D341Med (cell line): Measurements from ENCODE around the gene KAT6B.

Experiments
- DNase-seq: peaks from one replicate; pipeline ENCODE4 v3.0.0; 2012; ENCODE audit warnings: low spot score

The KAT6B gene

GRCh38 chr10:75014516-75015230, 188.3 kb downstream of the KAT6B start:
- no peak for DNase-seq

- no peak for DNase-seq
These were observed 189.0 kb downstream of the KAT6B start for GRCh38 chr10:75015442-75015841.

GRCh38 chr10:75016325-75016724, 189.9 kb downstream of the KAT6B start:
- no peak for DNase-seq

DNA sequence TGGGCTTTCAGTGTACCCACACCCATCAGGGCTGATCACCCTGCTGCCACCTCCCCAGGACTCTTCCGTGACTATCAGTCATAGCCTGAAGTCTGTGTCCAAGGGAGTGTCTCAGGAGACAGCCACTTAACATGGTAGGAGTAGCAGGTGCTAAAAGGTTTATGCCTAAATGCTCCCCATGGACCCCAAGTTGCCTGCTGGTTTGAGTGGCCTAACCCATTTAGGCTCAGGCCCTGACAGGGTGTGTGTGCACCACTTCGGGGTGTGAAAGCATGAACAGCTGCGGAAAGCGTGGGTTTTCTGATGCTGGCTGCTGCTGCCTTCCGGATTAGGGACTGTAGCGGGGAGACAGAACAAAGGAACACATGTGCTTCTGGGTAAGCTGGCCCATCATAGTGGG, 191.9 kb downstream of the KAT6B start:
- DNase-seq: peak; percentile 38

DNA sequence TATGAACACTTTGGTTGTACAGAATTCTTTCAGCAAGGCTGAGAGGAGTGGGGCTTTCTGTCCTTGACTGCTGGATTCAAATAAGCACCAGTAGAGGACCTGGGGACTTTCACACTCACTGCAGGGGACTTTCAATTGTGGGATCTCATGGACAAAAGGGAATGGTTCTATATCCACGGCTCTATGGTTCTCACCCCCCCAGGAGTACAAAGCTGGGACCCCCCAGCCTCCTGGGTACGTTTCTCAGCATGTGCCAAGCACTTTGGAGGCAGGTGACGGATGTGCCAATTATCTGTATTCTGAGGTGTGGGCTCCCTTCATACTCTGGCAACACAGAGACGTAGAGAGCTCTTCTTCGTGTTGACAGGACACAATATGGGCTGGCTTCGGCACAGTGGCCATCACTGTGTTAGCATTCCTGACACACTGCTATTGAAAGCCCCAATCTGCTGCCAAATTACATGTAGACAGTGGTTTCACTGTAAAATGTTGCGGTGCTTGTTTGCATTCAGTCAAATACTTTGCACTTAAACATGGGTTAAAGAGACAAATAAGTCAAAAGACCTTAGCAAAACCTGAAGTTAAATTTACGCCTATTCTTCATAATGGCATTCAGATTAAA, 192.4 kb downstream of the KAT6B start:
- DNase-seq: no peak

GRCh38 chr10:75019370-75019769, 193.0 kb downstream of the KAT6B start:
- no peak for DNase-seq

GRCh38 chr10:75020168-75020567, 193.8 kb downstream of the KAT6B start:
- no peak for DNase-seq

DNA sequence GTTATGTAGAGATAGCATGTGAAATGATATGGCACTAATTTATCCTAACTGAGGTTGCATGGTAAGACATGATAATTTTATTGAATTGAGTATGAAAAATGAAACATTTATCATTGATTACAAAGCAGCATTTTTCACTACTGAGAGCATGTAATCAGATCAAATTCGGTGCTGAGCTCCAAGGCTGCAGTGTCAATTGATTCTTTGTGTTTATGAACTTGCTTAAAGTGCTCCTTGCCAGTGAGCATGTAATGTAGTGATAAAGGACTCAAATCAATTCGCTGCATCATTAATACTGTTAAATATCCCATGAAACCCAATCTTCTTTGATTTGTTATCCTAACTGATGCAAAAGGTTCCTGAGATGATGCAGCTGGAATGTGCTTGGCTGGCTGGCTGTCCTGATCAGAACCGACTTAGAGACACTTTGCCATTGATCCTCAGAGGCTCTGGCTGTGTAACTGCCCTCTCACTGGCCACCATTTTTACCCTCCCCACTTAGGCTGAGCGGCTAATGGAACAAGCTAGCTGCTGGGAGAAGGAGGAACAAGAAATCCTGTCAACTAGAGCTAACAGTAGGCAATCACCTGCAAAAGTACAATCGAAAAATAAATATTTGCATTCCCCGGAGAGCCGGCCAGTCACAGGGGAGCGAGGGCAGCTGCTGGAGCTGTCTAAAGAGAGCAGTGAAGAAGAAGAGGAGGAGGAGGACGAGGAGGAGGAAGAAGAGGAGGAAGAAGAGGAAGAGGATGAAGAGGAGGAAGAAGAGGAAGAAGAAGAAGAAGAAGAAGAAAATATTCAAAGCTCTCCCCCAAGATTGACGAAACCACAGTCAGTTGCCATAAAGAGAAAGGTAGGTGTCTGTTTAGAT, 195.2 kb downstream of the KAT6B start:
- no peak for DNase-seq

GRCh38 chr10:75023074-75023473, 196.7 kb downstream of the KAT6B start:
- no peak for DNase-seq

DNA sequence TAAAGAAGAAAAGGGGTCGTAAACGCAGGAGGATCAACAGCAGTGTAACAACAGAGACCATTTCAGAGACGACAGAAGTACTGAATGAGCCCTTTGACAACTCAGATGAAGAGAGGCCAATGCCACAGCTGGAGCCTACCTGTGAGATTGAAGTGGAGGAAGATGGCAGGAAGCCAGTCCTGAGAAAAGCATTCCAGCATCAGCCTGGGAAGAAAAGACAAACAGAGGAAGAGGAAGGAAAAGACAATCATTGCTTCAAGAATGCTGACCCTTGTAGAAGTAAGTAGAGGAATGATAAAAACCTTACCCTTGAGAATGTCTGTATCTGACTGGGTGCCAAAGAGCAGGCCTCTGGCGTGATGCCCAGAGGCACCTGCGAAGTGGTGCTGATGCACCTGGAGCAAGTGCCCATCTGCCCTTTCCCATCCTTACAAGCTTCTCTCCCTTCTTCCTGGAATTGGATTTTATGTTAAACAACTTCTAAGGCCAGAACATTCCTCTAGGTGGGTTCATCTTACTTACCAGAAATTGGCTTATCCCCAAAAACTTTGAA, 198.6 kb downstream of the KAT6B start:
- DNase-seq: no peak

- DNase-seq: no peak
These were observed 201.6 kb downstream of the KAT6B start for GRCh38 chr10:75028049-75028448.

DNA sequence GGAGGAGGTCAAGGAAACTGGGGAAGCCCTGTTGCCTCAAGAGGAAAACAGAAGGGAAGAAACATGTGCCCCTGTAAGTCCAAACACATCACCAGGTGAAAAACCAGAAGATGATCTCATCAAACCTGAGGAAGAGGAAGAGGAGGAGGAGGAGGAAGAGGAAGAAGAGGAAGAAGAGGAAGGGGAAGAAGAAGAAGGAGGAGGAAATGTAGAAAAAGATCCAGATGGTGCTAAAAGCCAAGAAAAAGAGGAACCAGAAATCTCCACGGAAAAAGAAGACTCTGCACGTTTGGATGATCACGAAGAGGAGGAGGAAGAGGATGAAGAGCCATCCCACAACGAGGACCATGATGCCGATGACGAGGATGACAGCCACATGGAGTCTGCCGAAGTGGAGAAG, 202.3 kb downstream of the KAT6B start:
- DNase-seq: no peak

DNA sequence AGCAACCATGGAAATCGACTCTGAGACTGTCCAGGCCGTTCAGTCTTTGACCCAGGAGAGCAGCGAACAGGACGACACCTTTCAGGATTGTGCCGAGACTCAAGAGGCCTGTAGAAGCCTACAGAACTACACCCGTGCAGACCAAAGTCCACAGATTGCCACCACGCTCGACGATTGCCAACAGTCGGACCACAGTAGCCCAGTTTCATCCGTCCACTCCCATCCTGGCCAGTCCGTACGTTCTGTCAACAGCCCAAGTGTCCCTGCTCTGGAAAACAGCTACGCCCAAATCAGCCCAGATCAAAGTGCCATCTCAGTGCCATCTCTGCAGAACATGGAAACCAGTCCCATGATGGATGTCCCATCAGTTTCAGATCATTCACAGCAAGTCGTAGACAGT, 203.0 kb downstream of the KAT6B start:
- DNase-seq: no peak

GRCh38 chr10:75029857-75030256, 203.5 kb downstream of the KAT6B start:
- no peak for DNase-seq

DNA sequence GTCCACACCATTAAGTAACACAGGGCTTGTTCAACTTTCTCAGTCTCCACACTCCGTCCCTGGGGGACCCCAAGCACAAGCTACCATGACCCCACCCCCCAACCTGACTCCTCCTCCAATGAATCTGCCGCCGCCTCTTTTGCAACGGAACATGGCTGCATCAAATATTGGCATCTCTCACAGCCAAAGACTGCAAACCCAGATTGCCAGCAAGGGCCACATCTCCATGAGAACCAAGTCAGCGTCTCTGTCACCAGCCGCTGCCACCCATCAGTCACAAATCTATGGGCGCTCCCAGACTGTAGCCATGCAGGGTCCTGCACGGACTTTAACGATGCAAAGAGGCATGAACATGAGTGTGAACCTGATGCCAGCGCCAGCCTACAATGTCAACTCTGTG, 204.0 kb downstream of the KAT6B start:
- no peak for DNase-seq

DNA sequence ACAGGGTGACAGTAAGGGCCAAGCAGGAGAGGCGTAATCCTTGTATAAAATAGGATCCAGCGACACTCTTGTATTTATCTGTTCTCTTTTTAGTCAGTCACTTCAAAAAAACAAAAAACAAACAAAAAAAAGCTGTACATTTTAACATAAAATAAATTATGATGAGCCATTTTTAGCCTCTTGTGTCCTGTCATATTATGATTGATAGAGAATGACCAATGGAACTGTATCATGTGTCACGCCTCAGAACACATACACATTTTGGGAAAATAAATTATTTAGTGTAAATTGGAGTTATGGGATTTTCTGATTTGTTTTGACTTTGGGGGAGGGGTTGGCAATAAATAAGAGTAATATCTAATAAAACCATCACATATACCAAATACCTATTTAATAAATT, 205.7 kb downstream of the KAT6B start:
- DNase-seq: no peak

DNA sequence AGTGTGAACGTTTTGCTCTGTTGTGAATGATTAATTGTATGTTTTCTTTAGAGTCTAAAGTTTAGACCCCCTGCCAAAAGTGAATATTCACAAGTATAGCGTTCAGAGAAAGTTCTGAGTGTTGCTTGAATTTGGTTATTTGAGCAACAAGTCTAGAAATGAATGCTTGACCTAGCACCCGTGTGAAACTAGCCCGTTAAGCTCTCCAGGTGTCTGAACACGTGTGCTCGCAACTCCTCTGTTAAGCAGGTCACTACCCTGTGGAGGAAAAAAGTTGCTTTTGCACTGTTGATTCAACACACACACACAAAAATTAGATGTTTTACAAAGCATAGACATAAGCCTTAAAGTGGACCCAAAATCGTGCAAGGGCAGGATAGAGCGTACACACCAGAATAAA, 206.4 kb downstream of the KAT6B start:
- no peak for DNase-seq

DNA sequence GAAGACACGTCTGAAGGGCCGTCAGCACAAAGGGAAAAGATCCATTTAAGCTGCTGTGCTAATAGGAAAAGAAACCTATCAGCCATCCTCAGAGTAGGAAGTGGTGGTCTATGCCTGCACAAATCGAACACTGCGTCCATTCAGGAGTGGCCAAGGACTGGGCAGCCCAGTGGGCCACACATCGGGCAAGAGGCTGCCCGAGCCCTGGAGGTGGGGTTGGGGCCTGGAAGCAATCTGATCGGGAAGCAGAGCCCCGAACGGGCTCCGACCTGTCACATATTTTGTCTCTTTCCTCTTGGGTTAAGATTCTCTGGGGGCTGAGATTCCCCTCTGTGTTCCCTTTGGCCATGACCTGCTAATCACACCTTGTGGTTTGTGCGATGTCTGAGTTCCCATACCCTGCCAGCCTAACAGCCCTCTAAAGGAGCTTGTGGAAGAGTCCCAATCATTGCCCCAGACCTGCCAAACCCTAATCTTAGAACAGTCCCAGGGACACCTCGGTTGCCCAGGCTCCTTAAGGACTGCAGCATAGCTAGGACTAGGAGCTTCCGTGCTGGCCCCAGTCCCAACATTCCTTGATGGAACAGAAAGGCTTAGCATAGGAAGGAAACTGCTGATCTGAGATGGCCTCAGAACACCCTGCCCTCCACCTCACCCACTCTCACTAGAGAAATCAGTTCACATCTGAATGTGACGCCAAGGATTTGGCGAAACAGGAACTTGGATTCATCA, 207.2 kb downstream of the KAT6B start:
- no peak for DNase-seq

GRCh38 chr10:75034131-75034512, 207.7 kb downstream of the KAT6B start:
- no peak for DNase-seq

- DNase-seq: no peak
These were observed 208.4 kb downstream of the KAT6B start for GRCh38 chr10:75034714-75035258.

DNA sequence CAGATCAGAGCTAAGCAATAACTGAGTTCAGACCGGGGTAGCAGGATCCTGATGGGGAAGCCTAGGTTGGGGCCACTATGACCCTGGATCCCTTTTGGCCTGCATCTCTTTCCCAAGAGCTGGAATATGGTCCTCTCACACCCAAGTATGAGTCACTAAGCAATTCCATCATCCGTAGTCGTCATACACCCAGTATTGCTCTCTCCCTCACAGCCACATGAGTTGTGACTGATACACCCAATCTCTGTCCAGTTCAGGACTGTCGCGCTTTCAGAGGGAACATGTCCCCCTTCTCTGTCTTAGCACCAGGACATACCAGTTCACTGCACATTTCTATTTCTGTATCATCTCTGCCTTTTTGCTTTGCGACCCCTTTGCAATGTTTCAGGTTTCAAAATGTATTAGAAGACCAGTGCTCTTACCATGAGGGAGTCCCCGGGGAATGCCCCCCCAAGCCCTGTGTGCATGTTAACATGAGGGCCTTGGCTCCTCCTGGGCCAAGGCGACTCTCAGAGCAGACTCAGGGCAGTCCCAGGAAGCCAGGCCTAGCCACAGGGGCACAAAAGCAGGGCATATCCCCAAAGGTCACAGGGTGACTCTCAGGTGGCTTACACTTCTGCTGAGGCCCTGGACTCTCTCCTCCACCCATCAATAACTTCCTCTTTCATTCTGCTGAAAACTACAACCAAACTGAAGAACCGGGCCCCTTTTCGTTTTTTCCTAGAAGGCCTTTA, 209.7 kb downstream of the KAT6B start:
- DNase-seq: no peak
